ENCODE results near the gene ATP8A2.

DNA sequence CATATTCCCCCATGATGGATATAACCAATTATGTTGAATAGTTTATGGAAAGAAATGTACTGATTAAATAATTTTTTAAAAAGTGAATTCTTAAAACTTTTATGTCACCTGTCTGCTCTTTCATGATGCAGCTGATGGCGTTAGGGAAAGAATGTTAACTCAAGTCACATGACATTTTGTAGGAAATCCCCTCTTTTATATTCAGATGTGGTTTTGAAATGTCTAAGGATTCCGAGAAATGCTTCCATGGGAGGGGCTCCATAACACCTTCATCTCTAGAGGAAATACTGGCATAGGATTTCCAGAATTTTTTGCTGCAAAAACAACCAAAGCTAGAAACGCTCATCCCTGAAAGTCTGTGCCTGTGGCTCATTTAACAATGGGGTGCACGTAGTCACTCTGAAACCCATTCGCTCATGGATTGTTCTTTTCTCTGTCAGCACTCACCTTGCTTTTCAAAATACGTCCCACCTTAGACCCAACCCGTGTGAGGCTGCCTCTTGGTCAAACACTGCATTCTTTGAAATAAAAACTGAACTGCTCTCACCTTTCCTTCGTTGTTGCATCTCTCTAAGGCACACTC, 391.1 kb downstream of the ATP8A2 start:
- TF ChIP-seq ZNF138 (CRISPR knock-in tag; conservative IDR thresholded peaks at IDR 0.05) (no peak), TP53 (CRISPR knock-in tag; IDR thresholded peaks at IDR 0.05) (no peak), CTCF (IDR thresholded peaks at IDR 0.05) (no peak), GABPB1 (CRISPR knock-in tag; IDR thresholded peaks at IDR 0.05) (no peak), SP1 (CRISPR knock-in tag; conservative IDR thresholded peaks at IDR 0.05) (no peak)
- TF ChIP-seq, protein P1, sequence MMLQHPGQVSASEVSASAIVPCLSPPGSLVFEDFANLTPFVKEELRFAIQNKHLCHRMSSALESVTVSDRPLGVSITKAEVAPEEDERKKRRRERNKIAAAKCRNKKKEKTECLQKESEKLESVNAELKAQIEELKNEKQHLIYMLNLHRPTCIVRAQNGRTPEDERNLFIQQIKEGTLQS (CRISPR knock-in tag; conservative IDR thresholded peaks at IDR 0.05) = no peak
- TF ChIP-seq, protein P2, sequence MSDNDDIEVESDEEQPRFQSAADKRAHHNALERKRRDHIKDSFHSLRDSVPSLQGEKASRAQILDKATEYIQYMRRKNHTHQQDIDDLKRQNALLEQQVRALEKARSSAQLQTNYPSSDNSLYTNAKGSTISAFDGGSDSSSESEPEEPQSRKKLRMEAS (CRISPR knock-in tag; IDR thresholded peaks at IDR 0.05) = no peak

All from WTC11 (cell line).